Activated CD4-positive, alpha-beta T cell treated with anti-CD3 and anti-CD28 coated beads for 1 hour (primary cell): ENCODE measurements around the gene NDUFB11.
"Not testable (repeated sequence)": the region's sequence is repeated elsewhere in the genome, so short reads cannot be mapped to it uniquely, and the experiment has no call there.

Experiments
- DNase-seq: peaks from one replicate; pipeline ENCODE4 v3.0.0-alpha.2; 2020

NDUFB11 gene

GRCh38 chrX:47145395-47146120, 1.1 kb upstream of the NDUFB11 start:
- no peak for DNase-seq

- DNase-seq: no peak
Observed at GRCh38 chrX:47143894-47144625, 442 bp downstream of the NDUFB11 start.

GRCh38 chrX:47138171-47138570, 6.3 kb downstream of the NDUFB11 start:
- DNase-seq: no peak

GRCh38 chrX:47135650-47136049, 8.9 kb downstream of the NDUFB11 start:
- not testable (repeated sequence) for DNase-seq

GRCh38 chrX:47133493-47133892, 11.0 kb downstream of the NDUFB11 start:
- no peak for DNase-seq

GRCh38 chrX:47129899-47130358, 14.6 kb downstream of the NDUFB11 start:
- DNase-seq: no peak

- DNase-seq: peak; percentile 75
Observed at GRCh38 chrX:47129157-47129898, 15.2 kb downstream of the NDUFB11 start.

GRCh38 chrX:47124466-47124865, 20.0 kb downstream of the NDUFB11 start:
- DNase-seq: not testable (repeated sequence)

- not testable (repeated sequence) for DNase-seq
Observed at GRCh38 chrX:47116551-47117110, 27.9 kb downstream of the NDUFB11 start.

- DNase-seq: no peak
Observed at GRCh38 chrX:47112316-47112954, 32.1 kb downstream of the NDUFB11 start.

GRCh38 chrX:47110936-47111615, 33.4 kb downstream of the NDUFB11 start:
- not testable (repeated sequence) for DNase-seq

- DNase-seq: no peak
Observed at GRCh38 chrX:47101206-47101605, 43.3 kb downstream of the NDUFB11 start.

- no peak for DNase-seq
Observed at GRCh38 chrX:47098338-47099094, 46.0 kb downstream of the NDUFB11 start.

- no peak for DNase-seq
Observed at GRCh38 chrX:47097018-47097417, 47.5 kb downstream of the NDUFB11 start.

GRCh38 chrX:47093860-47094259, 50.6 kb downstream of the NDUFB11 start:
- no peak for DNase-seq

- no peak for DNase-seq
Observed at GRCh38 chrX:47093248-47093647, 51.3 kb downstream of the NDUFB11 start.
